Mucosa of stomach (tissue), 1 donor: ENCODE measurements around the gene CACNA2D4.

Experiments used
- H3K27me3 ChIP-seq: one replicate; pipeline ENCODE4 v1.7.0; 2013; ENCODE audit warnings: mild to moderate bottlenecking, low read length; ENCODE audit not compliant: control insufficient read depth, insufficient read depth
- H3K36me3 ChIP-seq: one replicate; pipeline ENCODE4 v1.7.0; 2013; ENCODE audit warnings: low read length; ENCODE audit not compliant: control insufficient read depth, insufficient read depth
- H3K4me1 ChIP-seq: one replicate; pipeline ENCODE4 v1.7.0; 2013; ENCODE audit warnings: mild to moderate bottlenecking, low read length; ENCODE audit not compliant: control insufficient read depth, insufficient read depth
- H3K4me3 ChIP-seq: one replicate; pipeline ENCODE4 v1.7.0; 2013; ENCODE audit warnings: low read length
- H3K9ac ChIP-seq: one replicate; pipeline ENCODE4 v1.7.0; 2013; ENCODE audit warnings: mild to moderate bottlenecking, low read length, moderate library complexity
- H3K9me3 ChIP-seq: one replicate; pipeline ENCODE4 v1.7.0; 2013; ENCODE audit warnings: mild to moderate bottlenecking, low read length, moderate library complexity; ENCODE audit not compliant: control insufficient read depth
- donor health status: Pancreatic carcinoma.

Gene CACNA2D4

DNA sequence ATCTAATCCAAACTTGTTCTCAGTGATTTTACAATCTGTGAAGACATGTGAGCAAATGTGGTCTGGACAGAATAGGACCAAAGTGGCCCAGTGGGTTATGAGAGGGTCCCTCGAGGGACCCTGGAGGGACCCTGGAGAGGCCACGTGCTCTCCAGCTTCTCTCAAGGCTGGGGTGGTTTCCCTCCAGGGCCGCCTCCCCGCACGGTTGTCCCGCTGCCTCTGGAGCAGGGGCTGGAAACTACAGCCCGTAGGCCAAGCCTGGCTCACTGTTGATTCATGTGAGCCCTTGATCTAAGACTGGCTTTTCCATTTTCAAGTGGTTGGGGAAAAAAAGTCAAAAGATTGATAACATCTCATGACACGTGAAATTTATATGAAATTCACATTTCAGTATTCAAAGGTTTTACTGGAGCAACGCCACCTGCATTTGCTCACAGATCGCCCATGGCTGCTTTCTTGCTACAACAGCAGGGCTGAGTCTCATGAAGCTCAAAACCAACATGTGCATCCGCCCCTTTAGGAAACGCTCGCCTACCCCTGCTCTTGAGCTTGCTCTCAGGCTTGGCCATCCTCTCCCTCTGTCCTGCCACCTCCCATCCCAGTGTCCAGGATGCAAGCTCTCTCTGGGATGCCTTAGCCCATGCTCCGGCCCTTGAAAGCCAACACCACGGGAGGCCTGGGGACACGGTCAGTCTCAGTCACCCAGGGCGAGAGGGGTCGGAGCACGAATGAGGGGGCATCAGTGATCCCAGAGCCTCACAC is 110.2 kb downstream of the CACNA2D4 start:
- H3K9ac ChIP-seq: no peak overlapping the region
- H3K27me3 ChIP-seq: no peaks in the 10 kb centered on the region
- H3K36me3 ChIP-seq: no peaks in the 10 kb centered on the region
- H3K9me3 ChIP-seq: no peaks in the 10 kb centered on the region
- H3K4me3 ChIP-seq: no peak overlapping the region
- H3K4me1 ChIP-seq: peaks cover 12% of the 10 kb centered on the region

DNA sequence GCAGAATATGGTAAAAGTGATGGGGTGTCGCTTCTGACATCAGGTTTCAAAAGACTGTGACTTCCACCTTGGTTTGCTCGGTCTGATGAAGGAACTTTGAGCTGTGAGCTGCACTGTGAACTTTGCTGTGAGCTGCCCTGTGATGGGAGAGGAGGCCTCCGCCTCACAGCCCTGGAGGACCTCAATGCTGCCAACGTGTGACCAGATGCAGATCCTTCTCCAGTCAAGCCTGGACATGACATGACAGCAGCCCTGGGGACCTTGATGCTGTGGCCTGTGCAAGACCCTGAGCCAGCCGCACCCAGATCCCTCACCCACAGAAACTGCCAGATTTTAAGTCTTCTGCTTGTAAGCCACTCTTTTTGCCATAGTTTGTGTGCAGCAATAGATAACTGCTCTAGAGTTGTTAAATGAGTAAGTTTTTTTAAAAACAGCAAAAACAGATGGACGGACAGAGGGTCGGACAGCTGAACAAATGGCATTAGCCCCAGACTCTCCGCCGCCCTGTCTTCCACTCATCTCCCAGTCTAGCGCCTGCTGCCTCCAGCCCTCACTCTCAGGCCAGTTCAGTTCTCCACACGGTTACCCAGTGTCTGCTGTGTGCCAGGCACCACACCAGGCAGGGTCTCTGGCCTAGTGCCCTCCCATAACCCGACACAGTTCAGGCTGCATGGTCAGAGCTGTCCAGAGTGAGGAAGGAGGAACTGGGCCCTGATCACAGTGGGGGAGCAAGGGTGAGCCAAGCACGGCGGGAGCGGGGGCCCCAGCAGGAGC is 111.2 kb downstream of the CACNA2D4 start:
- H3K36me3 ChIP-seq: no peaks in the 10 kb centered on the region
- peaks cover 12% of the 10 kb centered on the region for H3K4me1 ChIP-seq
- H3K4me3 ChIP-seq: no peak overlapping the region
- H3K9me3 ChIP-seq: no peaks in the 10 kb centered on the region
- H3K27me3 ChIP-seq: no peaks in the 10 kb centered on the region
- H3K9ac ChIP-seq: no peak overlapping the region

DNA sequence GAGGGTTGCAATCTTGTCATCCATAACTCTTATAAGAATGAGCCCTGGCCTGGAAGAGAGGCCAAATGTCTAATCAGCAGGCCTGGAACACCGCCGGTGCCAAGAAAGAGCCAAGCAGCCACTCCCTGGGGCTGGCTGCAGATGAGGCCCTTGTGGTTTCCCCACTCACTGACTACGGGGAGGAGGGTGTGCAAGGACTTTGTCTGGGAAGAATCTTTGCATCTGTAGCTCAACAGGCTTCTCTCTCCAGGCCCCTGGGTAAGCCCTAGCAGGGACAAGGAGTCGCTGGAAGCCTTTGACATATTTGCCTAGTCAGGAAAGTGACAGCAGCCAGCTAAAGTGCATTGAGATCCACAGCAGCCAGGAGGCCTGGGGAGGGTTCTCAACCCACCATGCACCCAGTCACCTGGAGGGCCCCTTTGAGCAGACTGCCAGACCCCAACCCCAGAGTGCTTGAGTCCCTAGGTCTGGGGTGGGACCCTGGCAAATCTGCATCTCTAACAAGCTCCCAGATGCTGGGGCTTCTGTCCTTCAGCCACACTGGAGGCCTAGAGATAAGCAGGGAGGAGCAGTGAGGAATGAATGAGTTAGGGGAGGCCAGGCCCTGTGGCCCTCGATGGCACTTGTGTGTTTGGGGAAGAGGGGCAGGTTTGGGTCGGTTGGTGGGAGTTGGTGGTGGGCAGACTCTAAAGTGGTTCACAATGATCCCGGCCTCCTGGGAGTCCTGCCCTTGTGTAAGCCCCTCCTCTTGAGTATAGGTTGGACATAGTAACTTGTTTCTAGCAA is 112.0 kb downstream of the CACNA2D4 start:
- no peak overlapping the region for H3K9ac ChIP-seq
- H3K4me1 ChIP-seq: peaks cover 12% of the 10 kb centered on the region
- no peak overlapping the region for H3K4me3 ChIP-seq

DNA sequence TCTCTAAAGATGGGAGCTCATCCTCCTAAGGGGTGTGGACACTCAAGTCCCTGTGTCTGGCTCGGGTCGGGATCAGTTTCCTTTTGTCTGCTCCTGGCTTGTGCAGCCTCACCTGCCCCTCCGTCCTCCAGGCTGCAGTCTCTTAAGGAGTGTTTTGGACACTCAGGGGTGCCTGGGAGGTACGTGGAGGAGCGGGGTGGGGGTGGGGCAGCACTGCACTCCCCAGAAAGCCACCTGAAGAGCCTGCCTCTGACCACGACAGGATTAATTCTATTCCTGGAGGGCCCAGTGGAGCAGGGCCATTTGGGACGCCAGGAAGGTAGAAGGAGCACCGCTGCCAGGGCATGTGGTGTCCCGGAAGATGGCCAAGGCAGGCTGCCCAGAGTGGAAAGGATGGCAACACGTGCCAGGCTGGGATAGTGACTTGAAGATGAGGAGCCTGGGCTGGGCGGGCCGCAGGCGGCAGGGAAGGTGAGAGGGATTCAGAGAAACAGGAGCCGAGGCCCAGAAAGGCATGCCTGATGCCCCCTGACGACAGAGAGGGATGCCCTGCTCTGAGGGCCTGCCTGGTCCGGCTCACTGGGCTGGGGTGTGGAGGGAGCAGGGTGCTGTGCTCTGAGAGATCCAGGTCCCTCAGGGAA is 112.9 kb downstream of the CACNA2D4 start:
- H3K27me3 ChIP-seq: no peaks in the 10 kb centered on the region
- no peaks in the 10 kb centered on the region for H3K9me3 ChIP-seq
- no peak overlapping the region for H3K9ac ChIP-seq
- no peaks in the 10 kb centered on the region for H3K36me3 ChIP-seq
- peaks cover 12% of the 10 kb centered on the region for H3K4me1 ChIP-seq
- no peak overlapping the region for H3K4me3 ChIP-seq

More for the DNA sequence above, 112.0 kb downstream of the CACNA2D4 start:
- H3K36me3 ChIP-seq: no peaks in the 10 kb centered on the region
- H3K27me3 ChIP-seq: no peaks in the 10 kb centered on the region
- no peaks in the 10 kb centered on the region for H3K9me3 ChIP-seq

DNA sequence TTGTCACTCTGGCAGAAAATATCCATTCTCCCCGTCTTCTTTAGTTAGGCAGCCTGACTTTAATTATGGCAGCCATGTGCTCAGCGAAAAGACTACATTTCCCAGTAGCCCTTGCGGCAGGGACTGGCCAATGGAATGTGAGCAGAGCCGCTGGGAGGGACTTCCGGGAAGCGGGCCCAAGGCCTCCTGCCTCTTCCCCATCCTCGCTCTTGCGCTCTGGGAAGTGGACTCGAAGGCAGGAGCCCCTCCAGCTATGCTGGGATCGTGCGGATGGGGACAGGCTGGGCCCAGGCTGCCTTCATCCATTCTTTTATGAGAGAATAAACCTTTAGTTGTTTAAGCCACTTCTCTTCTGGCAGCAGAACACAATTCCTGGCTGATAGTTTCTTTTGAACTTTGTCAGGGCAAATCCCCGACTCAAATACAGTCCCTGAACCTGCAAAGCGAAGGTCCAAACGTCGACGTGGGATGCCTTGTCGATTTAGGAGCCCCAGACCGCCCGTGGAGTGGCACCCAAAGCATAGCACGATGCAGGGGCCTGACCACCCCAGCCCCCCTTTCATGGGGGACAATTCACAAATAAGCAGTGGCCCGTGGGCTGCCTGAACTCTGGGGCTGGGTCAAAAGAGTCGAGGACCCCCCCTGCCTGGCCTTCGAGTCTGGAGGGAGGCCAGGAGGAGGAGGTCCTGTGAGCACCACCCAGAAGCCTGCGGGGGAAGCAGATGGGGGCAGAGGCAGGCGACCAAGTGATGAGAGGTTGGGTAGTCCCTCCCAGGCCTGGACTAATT is 113.7 kb downstream of the CACNA2D4 start:
- H3K4me1 ChIP-seq: peaks cover 12% of the 10 kb centered on the region
- H3K36me3 ChIP-seq: no peaks in the 10 kb centered on the region
- no peaks in the 10 kb centered on the region for H3K9me3 ChIP-seq
- no peak overlapping the region for H3K9ac ChIP-seq
- no peak overlapping the region for H3K4me3 ChIP-seq
- no peaks in the 10 kb centered on the region for H3K27me3 ChIP-seq

DNA sequence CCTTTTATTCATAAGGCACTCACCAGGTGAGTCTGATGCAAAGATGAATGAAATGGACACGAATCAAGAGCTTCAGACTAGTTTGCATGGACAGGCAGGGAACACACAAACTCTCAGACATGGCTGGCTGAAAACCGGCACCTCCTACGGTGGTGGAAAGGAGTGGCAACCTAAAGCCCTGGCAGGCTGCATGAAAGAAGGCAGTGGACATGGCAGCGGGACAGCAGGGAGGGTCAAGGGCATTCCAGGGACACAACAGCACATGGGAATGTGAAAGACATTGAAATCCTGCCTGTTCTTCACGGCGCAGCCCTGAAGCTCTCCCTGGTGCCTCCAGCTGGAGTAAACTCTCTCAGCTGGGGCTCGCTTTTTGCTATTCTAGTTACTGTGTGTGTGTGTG is 114.7 kb downstream of the CACNA2D4 start:
- H3K4me1 ChIP-seq: peaks cover 12% of the 10 kb centered on the region
- no peak overlapping the region for H3K9ac ChIP-seq
- H3K27me3 ChIP-seq: no peaks in the 10 kb centered on the region
- no peaks in the 10 kb centered on the region for H3K36me3 ChIP-seq
- no peak overlapping the region for H3K4me3 ChIP-seq
- no peaks in the 10 kb centered on the region for H3K9me3 ChIP-seq

DNA sequence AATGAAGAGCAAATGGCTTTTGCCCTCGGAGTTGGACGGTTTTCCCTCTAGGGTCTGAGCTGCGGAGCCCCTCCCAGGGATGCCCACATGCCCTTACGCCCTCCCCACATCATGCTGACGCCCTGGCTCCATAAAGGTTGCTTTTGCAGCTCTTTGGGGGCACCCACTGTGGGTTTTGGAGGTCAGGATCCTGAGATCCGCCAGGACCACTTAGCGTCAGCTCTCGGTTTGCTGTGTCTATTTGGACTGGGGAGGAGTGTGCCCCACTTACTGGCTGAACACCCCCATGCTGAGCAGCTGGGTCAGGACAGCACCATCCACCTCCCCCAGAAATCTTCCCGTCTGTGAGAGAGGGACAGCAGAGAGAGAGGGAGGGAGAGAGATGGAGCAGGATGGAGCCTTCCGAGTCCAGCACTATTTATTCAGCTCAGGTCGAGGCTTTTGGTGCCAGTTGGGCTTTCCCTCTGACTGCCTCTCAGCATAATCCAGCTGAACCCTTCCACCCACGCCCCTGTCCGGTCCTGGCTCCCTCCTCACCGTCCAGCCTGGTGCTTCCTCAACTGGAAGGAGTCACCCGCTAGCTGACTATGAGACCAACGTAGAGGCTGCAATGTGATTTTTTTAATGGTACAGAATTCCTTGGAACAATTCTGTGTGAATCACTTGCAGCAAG is 117.0 kb downstream of the CACNA2D4 start:
- no peaks in the 10 kb centered on the region for H3K27me3 ChIP-seq
- H3K9ac ChIP-seq: no peak overlapping the region
- peaks cover 8% of the 10 kb centered on the region for H3K4me1 ChIP-seq
- H3K4me3 ChIP-seq: no peak overlapping the region
- no peaks in the 10 kb centered on the region for H3K9me3 ChIP-seq
- no peaks in the 10 kb centered on the region for H3K36me3 ChIP-seq

DNA sequence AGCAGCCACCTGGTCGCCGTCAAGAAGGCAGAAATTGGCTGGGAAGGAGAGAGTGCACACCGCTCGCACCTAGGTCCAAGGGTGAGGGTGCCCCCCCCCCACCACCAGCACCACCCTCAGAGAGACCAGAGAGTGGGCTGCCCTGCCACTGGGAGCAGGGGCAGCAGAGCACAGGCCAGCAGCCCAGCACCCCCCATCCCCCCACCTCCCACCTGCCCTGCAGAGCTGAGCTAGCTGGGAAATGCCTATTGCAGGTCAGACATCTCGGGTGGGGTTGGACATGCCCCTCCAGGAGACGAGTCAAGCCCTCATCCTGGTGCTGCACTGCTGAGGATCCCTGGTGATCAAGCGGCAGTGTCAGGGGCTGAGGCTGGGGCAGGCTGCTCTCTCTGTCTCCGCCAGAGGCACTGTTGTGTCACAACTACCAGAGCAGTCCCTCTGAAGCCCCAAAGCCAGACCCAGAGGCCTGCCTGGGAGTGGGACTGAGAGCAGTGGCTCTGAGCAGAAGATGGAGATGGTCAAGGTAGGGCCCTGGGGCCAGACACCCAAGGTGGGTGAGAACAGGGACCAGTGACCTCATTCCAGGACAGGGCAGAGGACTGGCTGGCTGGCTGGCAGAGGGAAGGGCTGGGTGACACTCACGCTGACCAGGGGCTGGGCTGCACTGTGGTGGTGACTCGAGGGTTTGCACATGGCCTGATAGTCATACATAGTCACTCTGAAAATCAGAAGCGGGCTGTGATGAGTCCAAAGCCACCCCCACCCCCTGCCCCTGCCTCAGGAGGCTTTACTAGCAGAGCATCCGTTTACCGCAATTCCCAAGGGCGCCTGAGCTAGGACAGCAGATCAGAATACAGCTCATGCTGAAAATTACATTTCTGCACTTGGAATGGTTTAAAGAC is 117.8 kb downstream of the CACNA2D4 start:
- H3K9me3 ChIP-seq: no peaks in the 10 kb centered on the region
- no peak overlapping the region for H3K9ac ChIP-seq
- H3K27me3 ChIP-seq: no peaks in the 10 kb centered on the region
- no peaks in the 10 kb centered on the region for H3K36me3 ChIP-seq
- peaks cover 4% of the 10 kb centered on the region for H3K4me1 ChIP-seq
- H3K4me3 ChIP-seq: no peak overlapping the region

DNA sequence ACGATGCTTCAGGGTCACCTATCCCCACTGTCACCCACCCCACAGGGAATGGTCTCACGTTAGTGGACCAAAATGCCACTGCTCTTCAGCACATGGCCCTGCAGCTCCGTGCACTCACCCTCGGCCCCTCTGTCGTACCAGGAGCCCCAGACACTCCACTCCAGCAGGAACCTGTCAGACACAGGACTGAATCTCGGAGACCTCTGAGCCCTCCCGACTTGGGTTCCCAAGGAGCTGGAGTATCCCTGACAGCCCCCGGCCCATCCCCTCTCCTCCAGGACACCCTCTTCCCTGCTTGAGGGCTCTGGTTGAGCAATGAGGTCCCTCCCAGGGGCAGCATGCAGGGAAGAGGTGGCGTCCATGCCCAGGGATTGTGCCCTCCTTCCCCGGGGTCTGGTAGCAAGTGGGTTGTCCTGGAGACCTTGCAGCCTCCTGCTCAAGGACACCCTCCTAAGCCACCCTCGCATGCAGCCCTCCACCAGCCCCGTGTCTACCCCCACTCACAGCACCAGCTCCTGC is 118.5 kb downstream of the CACNA2D4 start:
- no peak overlapping the region for H3K9ac ChIP-seq
- no peak overlapping the region for H3K4me3 ChIP-seq
- H3K36me3 ChIP-seq: no peaks in the 10 kb centered on the region
- H3K4me1 ChIP-seq: peaks cover 7% of the 10 kb centered on the region
- H3K27me3 ChIP-seq: no peaks in the 10 kb centered on the region
- no peaks in the 10 kb centered on the region for H3K9me3 ChIP-seq
